Stimulated activated CD4-positive, alpha-beta T cell treated with anti-CD3 and anti-CD28 coated beads, Interleukin-1b, Interleukin-23, amount 100 ng/mL, for 48 hours (primary cell): Measurements from ENCODE around the gene GUSB.
"Not testable (repeated sequence)": the region's sequence is repeated elsewhere in the genome, so short reads cannot be mapped to it uniquely, and the experiment has no call there.

Experiments
- DNase-seq: peaks from one replicate; pipeline ENCODE4 v3.0.0-alpha.2; 2020

The GUSB gene

GRCh38 chr7:65981965-65982792 lies at the start of gene GUSB:
Gene GUSB, minus strand, starts transcription at chr7:65982213. Its CDS starts 30 bp downstream, at chr7:65982183.
- peak; percentile 92 for DNase-seq

GRCh38 chr7:66028342-66028741 lies 46.3 kb upstream of the GUSB start:
- DNase-seq = not testable (repeated sequence)

GRCh38 chr7:66016131-66016461 lies 34.1 kb upstream of the GUSB start:
- DNase-seq = no peak

- no peak for DNase-seq
Measured at GRCh38 chr7:66015440-66016130, 33.6 kb upstream of the GUSB start.

- DNase-seq = no peak
Measured at GRCh38 chr7:66013938-66014337, 31.9 kb upstream of the GUSB start.

GRCh38 chr7:66007232-66007631 lies 25.2 kb upstream of the GUSB start:
- DNase-seq = no peak

GRCh38 chr7:66005115-66005671 lies 23.2 kb upstream of the GUSB start:
- not testable (repeated sequence) for DNase-seq

- not testable (repeated sequence) for DNase-seq
Measured at GRCh38 chr7:66000823-66001417, 18.9 kb upstream of the GUSB start.

GRCh38 chr7:65994984-65995383 lies 13.0 kb upstream of the GUSB start:
- DNase-seq = not testable (repeated sequence)

GRCh38 chr7:65992526-65992925 lies 10.5 kb upstream of the GUSB start:
- DNase-seq = no peak

GRCh38 chr7:65991829-65992228 lies 9.8 kb upstream of the GUSB start:
- DNase-seq = not testable (repeated sequence)

- DNase-seq = no peak
Measured at GRCh38 chr7:65989694-65990080, 7.7 kb upstream of the GUSB start.

GRCh38 chr7:65988503-65988902 lies 6.5 kb upstream of the GUSB start:
- not testable (repeated sequence) for DNase-seq

GRCh38 chr7:65988084-65988483 lies 6.1 kb upstream of the GUSB start:
- DNase-seq = no peak

GRCh38 chr7:65983965-65984658 lies 2.1 kb upstream of the GUSB start:
- no peak for DNase-seq

GRCh38 chr7:65980478-65981250 lies 1.3 kb downstream of the GUSB start:
- peak; percentile 60 for DNase-seq

GRCh38 chr7:65979583-65980477 lies 2.2 kb downstream of the GUSB start:
- no peak for DNase-seq

GRCh38 chr7:65978891-65979582 lies 3.0 kb downstream of the GUSB start:
- DNase-seq = no peak

- no peak for DNase-seq
Measured at GRCh38 chr7:65976659-65977196, 5.3 kb downstream of the GUSB start.

GRCh38 chr7:65975814-65976445 lies 6.1 kb downstream of the GUSB start:
- no peak for DNase-seq
